Trophoblast cell (in vitro differentiated cells and primary cell): ENCODE data around the gene HUS1B.

Experiments
- DNase-seq, 2 donors: peaks; one replicate each; pipeline ENCODE4 v3.0.0-alpha.2; 2016
- H2AFZ ChIP-seq: 2 replicates; pipeline ENCODE4 v1.6.1; 2013; ENCODE audit warnings: low read length, moderate library complexity, mild to moderate bottlenecking; ENCODE audit not compliant: insufficient read depth, poor library complexity
- H2AK5ac ChIP-seq: 2 replicates; pipeline ENCODE4 v1.6.1; 2013; ENCODE audit warnings: mild to moderate bottlenecking, low read length
- H2BK120ac ChIP-seq: 2 replicates; pipeline ENCODE4 v1.6.1; 2013; ENCODE audit warnings: low read length, mild to moderate bottlenecking, moderate library complexity; ENCODE audit not compliant: insufficient read depth, poor library complexity
- H2BK12ac ChIP-seq: 2 replicates; pipeline ENCODE4 v1.6.1; 2013; ENCODE audit warnings: mild to moderate bottlenecking, low read length, moderate library complexity
- H2BK5ac ChIP-seq: 2 replicates; pipeline ENCODE4 v1.6.1; 2013; ENCODE audit warnings: low read length, low read depth, moderate library complexity, mild to moderate bottlenecking; ENCODE audit not compliant: poor library complexity
- H3K14ac ChIP-seq: 2 replicates; pipeline ENCODE4 v1.6.1; 2013; ENCODE audit warnings: mild to moderate bottlenecking, low read length
- H3K18ac ChIP-seq: 2 replicates; pipeline ENCODE4 v1.6.1; 2013; ENCODE audit warnings: mild to moderate bottlenecking, low read length
- H3K23ac ChIP-seq: 2 replicates; pipeline ENCODE4 v1.6.1; 2013; ENCODE audit warnings: low read length
- H3K27ac ChIP-seq: 2 replicates; pipeline ENCODE4 v1.5.1; 2013; ENCODE audit warnings: low read depth, mild to moderate bottlenecking, inconsistent platforms, low read length, moderate library complexity
- H3K27me3 ChIP-seq: 2 replicates; pipeline ENCODE4 v1.6.1; 2013; ENCODE audit warnings: inconsistent platforms, mild to moderate bottlenecking, low read length, moderate library complexity; ENCODE audit not compliant: insufficient read depth
- H3K36me3 ChIP-seq, 2 experiments: 1 replicate in 1 of 2; 2 replicates in 1 of 2; pipeline ENCODE4 v1.6.1; 2013; ENCODE audit warnings: low read length in 2 of 2, mild to moderate bottlenecking in 2 of 2, moderate library complexity in 1 of 2; ENCODE audit not compliant: insufficient read depth in 2 of 2, control insufficient read depth in 1 of 2
- H3K4ac ChIP-seq: 2 replicates; pipeline ENCODE4 v1.6.1; 2013; ENCODE audit warnings: low read depth, mild to moderate bottlenecking, low read length, moderate library complexity
- H3K4me1 ChIP-seq, 2 experiments: 1 replicate in 1 of 2; 2 replicates in 1 of 2; pipeline ENCODE4 v1.6.1; 2013; ENCODE audit warnings: low read length in 2 of 2, mild to moderate bottlenecking in 2 of 2, moderate library complexity in 1 of 2; ENCODE audit not compliant: insufficient read depth in 2 of 2, control insufficient read depth in 1 of 2
- H3K4me2 ChIP-seq: 2 replicates; pipeline ENCODE4 v1.6.1; 2013; ENCODE audit warnings: inconsistent platforms, mild to moderate bottlenecking, low read length, moderate library complexity
- H3K4me3 ChIP-seq: 2 replicates; pipeline ENCODE4 v1.5.1; 2013; ENCODE audit warnings: mild to moderate bottlenecking, low read depth, low read length, inconsistent platforms
- H3K79me1 ChIP-seq: one replicate; pipeline ENCODE4 v1.6.1; 2013; ENCODE audit warnings: low read length
- H3K79me2 ChIP-seq: 2 replicates; pipeline ENCODE4 v1.6.1; 2013; ENCODE audit warnings: low read length, mild to moderate bottlenecking; ENCODE audit not compliant: control insufficient read depth, insufficient read depth, poor library complexity
- H3K9ac ChIP-seq: 2 replicates; pipeline ENCODE4 v1.6.1; 2013; ENCODE audit warnings: mild to moderate bottlenecking, low read length
- H3K9me3 ChIP-seq: 2 replicates; pipeline ENCODE4 v1.6.1; 2013; ENCODE audit warnings: low read depth, mild to moderate bottlenecking, control low read depth, inconsistent platforms, low read length; ENCODE audit not compliant: insufficient read depth
- H4K12ac ChIP-seq: 2 replicates; pipeline ENCODE4 v1.6.1; 2013; ENCODE audit warnings: low read depth, mild to moderate bottlenecking, low read length, moderate library complexity
- H4K8ac ChIP-seq: 2 replicates; pipeline ENCODE4 v1.6.1; 2013; ENCODE audit warnings: low read depth, mild to moderate bottlenecking, low read length, moderate library complexity
- H4K91ac ChIP-seq: one replicate; pipeline ENCODE4 v1.6.1; 2013; ENCODE audit warnings: low read depth, mild to moderate bottlenecking, low read length, moderate library complexity
- WGBS: extraction: QIAGEN DNeasy Blood & Tissue Kit; methylation state at CpG from one replicate; pipeline ENCODE4 v1.1.7; 2013; ENCODE audit warnings: missing lambda C conversion rate; ENCODE audit not compliant: insufficient read length, insufficient coverage; ENCODE audit errors: extremely low coverage; 5-methylcytosine and 5-hydroxymethylcytosine counted together

HUS1B gene

GRCh38 chr6:703552-703951 is 46.7 kb upstream of the HUS1B start:
- WGBS: no CpG with 5 or more reads among the region's 3 CpGs
- Histone ChIP-seq H4K8ac (no peak overlapping the region), H3K4ac (no peak overlapping the region), H3K27ac (no peak overlapping the region), H3K9ac (no peak overlapping the region), H4K12ac (no peak overlapping the region), H3K27me3 (no peaks in the 10 kb centered on the region), H3K23ac (no peak overlapping the region), H2AK5ac (no peak overlapping the region), H3K79me1 (no peaks in the 10 kb centered on the region), H3K4me3 (no peak overlapping the region), H3K9me3 (peaks cover 3% of the 10 kb centered on the region), H3K79me2 (no peaks in the 10 kb centered on the region), H3K36me3 (no peaks in the 10 kb centered on the region), H2BK5ac (no peak overlapping the region), H4K91ac (no peak overlapping the region), H2AFZ (no peak overlapping the region), H2BK120ac (no peak overlapping the region), H3K18ac (no peak overlapping the region), H2BK12ac (no peak overlapping the region), H3K4me1 (no peaks in the 10 kb centered on the region), H3K14ac (no peak overlapping the region), H3K4me2 (no peak overlapping the region)
- DNase-seq: peak in 1 of 2 donors; percentile 12

- H3K23ac ChIP-seq: no peak overlapping the region
- H3K18ac ChIP-seq: no peak overlapping the region
- no peaks in the 10 kb centered on the region for H3K79me2 ChIP-seq
- H3K4me2 ChIP-seq: no peak overlapping the region
- no peak overlapping the region for H4K8ac ChIP-seq
- DNase-seq: no peak
- no peaks in the 10 kb centered on the region for H3K4me1 ChIP-seq
- H3K9me3 ChIP-seq: peaks cover 1% of the 10 kb centered on the region
- H3K4me3 ChIP-seq: no peak overlapping the region
- H3K14ac ChIP-seq: no peak overlapping the region
- H4K12ac ChIP-seq: no peak overlapping the region
- no peak overlapping the region for H4K91ac ChIP-seq
- no peak overlapping the region for H2AK5ac ChIP-seq
- H2BK12ac ChIP-seq: no peak overlapping the region
- WGBS: no CpG with 5 or more reads among the region's 11 CpGs
- no peaks in the 10 kb centered on the region for H3K27me3 ChIP-seq
- H3K27ac ChIP-seq: no peak overlapping the region
- no peak overlapping the region for H3K4ac ChIP-seq
- no peaks in the 10 kb centered on the region for H3K79me1 ChIP-seq
- no peak overlapping the region for H2BK120ac ChIP-seq
- H3K36me3 ChIP-seq: no peaks in the 10 kb centered on the region
- no peak overlapping the region for H3K9ac ChIP-seq
- H2AFZ ChIP-seq: no peak overlapping the region
- no peak overlapping the region for H2BK5ac ChIP-seq
Observed at GRCh38 chr6:701700-702479, 45.0 kb upstream of the HUS1B start.

DNA sequence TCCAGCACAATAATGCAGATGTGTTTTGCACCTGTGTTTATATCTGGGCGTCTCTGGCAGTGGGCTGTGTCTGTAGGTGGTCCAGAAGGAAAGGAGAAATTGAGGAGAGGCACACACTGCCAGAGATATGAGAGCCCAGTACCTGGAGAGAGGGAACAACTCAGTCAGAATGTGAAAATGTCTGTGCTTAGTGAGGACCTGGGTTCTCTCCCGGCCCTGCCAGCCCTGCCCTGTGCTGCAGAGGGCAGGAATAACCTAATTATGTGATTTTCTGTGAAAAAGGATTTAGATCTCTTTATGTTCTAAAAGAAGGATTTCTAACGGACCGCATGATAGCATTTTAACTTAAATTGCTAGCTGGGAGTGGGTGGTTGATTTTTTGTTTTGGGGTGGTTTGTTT is 44.3 kb upstream of the HUS1B start:
- Histone ChIP-seq H3K4me3 (no peak overlapping the region), H3K79me2 (no peaks in the 10 kb centered on the region), H4K12ac (no peak overlapping the region), H4K91ac (no peak overlapping the region), H2AFZ (no peak overlapping the region), H3K23ac (no peak overlapping the region), H3K27ac (no peak overlapping the region), H2BK12ac (no peak overlapping the region), H2AK5ac (no peak overlapping the region), H4K8ac (no peak overlapping the region), H3K79me1 (no peaks in the 10 kb centered on the region), H3K4me2 (no peak overlapping the region), H2BK120ac (no peak overlapping the region), H2BK5ac (no peak overlapping the region), H3K18ac (no peak overlapping the region), H3K9me3 (no peaks in the 10 kb centered on the region), H3K27me3 (no peaks in the 10 kb centered on the region), H3K4ac (no peak overlapping the region), H3K36me3 (no peaks in the 10 kb centered on the region), H3K4me1 (no peaks in the 10 kb centered on the region), H3K9ac (no peak overlapping the region), H3K14ac (no peak overlapping the region)
- no peak for DNase-seq
- WGBS: no CpG with 5 or more reads among the region's 4 CpGs

GRCh38 chr6:700490-700889 is 43.6 kb upstream of the HUS1B start:
- DNase-seq: no peak
- H2AFZ ChIP-seq: no peak overlapping the region
- no peak overlapping the region for H2BK5ac ChIP-seq
- H3K4me2 ChIP-seq: no peak overlapping the region
- H4K12ac ChIP-seq: no peak overlapping the region
- H3K79me2 ChIP-seq: no peaks in the 10 kb centered on the region
- H3K4me3 ChIP-seq: no peak overlapping the region
- no peak overlapping the region for H4K91ac ChIP-seq
- H3K79me1 ChIP-seq: no peaks in the 10 kb centered on the region
- no CpG with 5 or more reads among the region's 3 CpGs for WGBS
- no peak overlapping the region for H3K23ac ChIP-seq
- H2BK12ac ChIP-seq: no peak overlapping the region
- H3K27me3 ChIP-seq: no peaks in the 10 kb centered on the region
- H3K9ac ChIP-seq: no peak overlapping the region
- no peaks in the 10 kb centered on the region for H3K36me3 ChIP-seq
- H3K14ac ChIP-seq: no peak overlapping the region
- H3K18ac ChIP-seq: no peak overlapping the region
- H2AK5ac ChIP-seq: no peak overlapping the region
- H3K27ac ChIP-seq: no peak overlapping the region
- H3K4ac ChIP-seq: no peak overlapping the region
- no peaks in the 10 kb centered on the region for H3K4me1 ChIP-seq
- no peak overlapping the region for H2BK120ac ChIP-seq
- no peaks in the 10 kb centered on the region for H3K9me3 ChIP-seq
- no peak overlapping the region for H4K8ac ChIP-seq
